IMR-90 (cell line): Measurements from ENCODE around the gene CYP24A1. TPM values are rescaled to one million over a fixed set of nuclear protein-coding genes. Genes with fewer than 3 reads are reported as not detected.
A peak's percentile ranks its signal among the peaks of the same experiment; 100 is the strongest.

Experiments used
- ATAC-seq: fragments of 200-7000 bp; cut with Tn5 transposase; 2 replicates; pipeline ENCODE4 v1.9.1; 2020; ENCODE audit warnings: low read depth, mild to moderate bottlenecking, moderate library complexity
- BruUV-seq: library from RNA; stranded (reverse); fragments of 400-500 nt; replicated peaks from 2 replicates; lab custom pipeline; 2021; lab: Mats Ljungman, UMichigan
- CTCF ChIA-PET: fragments of 300-600 bp; formaldehyde crosslinking; extraction: SDS; loops from one replicate; lab custom pipeline; 2021; ENCODE audit warnings: antibody characterized with exemption; lab: Yijun Ruan, JAX
- POLR2A ChIA-PET: fragments of 300-600 bp; sonication (Branson Sonifier 250); formaldehyde crosslinking; loops from one replicate; lab custom pipeline; 2022; ENCODE audit warnings: antibody characterized with exemption; ENCODE audit not compliant: unreplicated experiment; lab: Charles Lee
- DNase-seq: peaks from one replicate; pipeline ENCODE4 v3.0.0; 2013
- H2AFZ ChIP-seq: replicated peaks from 2 replicates; pipeline ENCODE3; 2013; ENCODE audit warnings: low read length, mild to moderate bottlenecking; ENCODE audit not compliant: poor library complexity
- H2AK5ac ChIP-seq: 2 replicates; pipeline ENCODE4 v1.6.1; 2013; ENCODE audit warnings: low read depth, low read length, inconsistent platforms
- H2AK9ac ChIP-seq: replicated peaks from 2 replicates; pipeline ENCODE3; 2013; ENCODE audit warnings: mild to moderate bottlenecking, low read depth, low read length, moderate library complexity; ENCODE audit not compliant: poor library complexity
- H2BK120ac ChIP-seq: 2 replicates; pipeline ENCODE4 v1.6.1; 2013; ENCODE audit warnings: low read depth, low read length, inconsistent platforms
- H2BK15ac ChIP-seq: 3 replicates; pipeline ENCODE4 v1.6.1; 2013; ENCODE audit warnings: low read depth, low read length, inconsistent platforms
- H2BK20ac ChIP-seq: 2 replicates; pipeline ENCODE4 v1.6.1; 2013; ENCODE audit warnings: low read depth, mild to moderate bottlenecking, inconsistent platforms, low read length, moderate library complexity
- H2BK5ac ChIP-seq: 2 replicates; pipeline ENCODE4 v1.6.1; 2013; ENCODE audit warnings: mild to moderate bottlenecking, low read depth, low read length, inconsistent platforms; ENCODE audit not compliant: poor library complexity, severe bottlenecking
- H3K14ac ChIP-seq: replicated peaks from 2 replicates; pipeline ENCODE4 v1.6.1; 2013; ENCODE audit warnings: low read depth, low read length, inconsistent platforms
- H3K18ac ChIP-seq: 2 replicates; pipeline ENCODE4 v1.6.1; 2013; ENCODE audit warnings: low read depth, low read length, control low read depth
- H3K23ac ChIP-seq: 2 replicates; pipeline ENCODE4 v1.6.1; 2013; ENCODE audit warnings: low read depth, low read length, inconsistent platforms
- H3K27ac ChIP-seq: 2 replicates; pipeline ENCODE4 v1.5.1; 2013; ENCODE audit warnings: mild to moderate bottlenecking, control low read depth, low read length; ENCODE audit not compliant: insufficient read depth
- H3K27me3 ChIP-seq: 2 replicates; pipeline ENCODE4 v1.6.1; 2013; ENCODE audit warnings: low read length; ENCODE audit not compliant: control insufficient read depth, insufficient read depth
- H3K36me3 ChIP-seq: 2 replicates; pipeline ENCODE4 v1.6.1; 2013; ENCODE audit warnings: low read length, mixed read lengths; ENCODE audit not compliant: control insufficient read depth, insufficient read depth
- H3K4ac ChIP-seq: 2 replicates; pipeline ENCODE4 v1.6.1; 2013; ENCODE audit warnings: low read depth, low read length, inconsistent platforms
- H3K4me1 ChIP-seq: 2 replicates; pipeline ENCODE4 v1.6.1; 2013; ENCODE audit warnings: low read length, mixed read lengths; ENCODE audit not compliant: control insufficient read depth, insufficient read depth
- H3K4me2 ChIP-seq: 2 replicates; pipeline ENCODE4 v1.6.1; 2013; ENCODE audit warnings: low read depth, mild to moderate bottlenecking, control low read depth, low read length, moderate library complexity
- H3K4me3 ChIP-seq: 2 replicates; pipeline ENCODE4 v1.5.1; 2013; ENCODE audit warnings: low read depth, mild to moderate bottlenecking, control low read depth, low read length, moderate library complexity; ENCODE audit not compliant: insufficient read depth
- H3K56ac ChIP-seq: 2 replicates; pipeline ENCODE4 v1.6.1; 2013; ENCODE audit warnings: low read length, inconsistent platforms; ENCODE audit not compliant: insufficient read depth; ENCODE audit errors: extremely low read depth
- H3K79me1 ChIP-seq, 2 experiments: 2 replicates each; pipeline ENCODE4 v1.6.1; 2013; ENCODE audit warnings: low read length in 2 of 2, inconsistent platforms in 1 of 2, low read depth in 1 of 2
- H3K9ac ChIP-seq: 2 replicates; pipeline ENCODE4 v1.6.1; 2013; ENCODE audit warnings: low read depth, low read length, control low read depth
- H3K9me1 ChIP-seq: 2 replicates; pipeline ENCODE4 v1.6.1; 2013; ENCODE audit warnings: low read length, inconsistent platforms; ENCODE audit not compliant: insufficient read depth
- H3K9me3 ChIP-seq: 2 replicates; pipeline ENCODE4 v1.6.1; 2013; ENCODE audit warnings: low read length; ENCODE audit not compliant: control insufficient read depth, insufficient read depth
- H4K20me1 ChIP-seq: 2 replicates; pipeline ENCODE4 v1.6.1; 2013; ENCODE audit warnings: low read length, inconsistent platforms; ENCODE audit not compliant: insufficient read depth
- H4K5ac ChIP-seq: 2 replicates; pipeline ENCODE4 v1.6.1; 2013; ENCODE audit warnings: mild to moderate bottlenecking, low read depth, low read length, control low read depth
- H4K8ac ChIP-seq, 2 experiments: 2 replicates each; pipeline ENCODE4 v1.6.1; 2013; ENCODE audit warnings: low read depth in 2 of 2, low read length in 2 of 2, control low read depth in 1 of 2, inconsistent platforms in 1 of 2
- H4K91ac ChIP-seq: 2 replicates; pipeline ENCODE4 v1.6.1; 2013; ENCODE audit warnings: low read depth, low read length, inconsistent platforms; ENCODE audit not compliant: insufficient read depth
- BHLHE40 ChIP-seq: fragments of 150-350 bp; IDR thresholded peaks from 2 replicates; pipeline ENCODE4 v1.6.1; 2016; ENCODE audit warnings: mild to moderate bottlenecking, low read depth, low read length
- CHD1 ChIP-seq: IDR thresholded peaks from 2 replicates; pipeline ENCODE4 v1.6.1; 2012; ENCODE audit warnings: low read depth, low read length, improper control_type of control experiment
- ELK1 ChIP-seq: fragments of 150-350 bp; IDR thresholded peaks from 2 replicates; pipeline ENCODE4 v1.6.1; 2016; ENCODE audit warnings: low read depth, mild to moderate bottlenecking, low read length, moderate library complexity, borderline replicate concordance
- MAFK ChIP-seq: IDR thresholded peaks from 2 replicates; pipeline ENCODE4 v1.6.1; 2012; ENCODE audit warnings: low read depth, low read length, improper control_type of control experiment
- MAZ ChIP-seq: IDR thresholded peaks from 2 replicates; pipeline ENCODE4 v1.6.1; 2012; ENCODE audit warnings: low read depth, mild to moderate bottlenecking, low read length, improper control_type of control experiment, moderate library complexity, borderline replicate concordance
- NFE2L2 ChIP-seq: fragments of 150-350 bp; IDR thresholded peaks from 2 replicates; pipeline ENCODE4 v1.6.1; 2016; ENCODE audit warnings: low read depth, mild to moderate bottlenecking, low read length
- POLR2A ChIP-seq: IDR thresholded peaks from 2 replicates; pipeline ENCODE4 v1.6.1; 2012; ENCODE audit warnings: mild to moderate bottlenecking, low read depth, low read length
- RAD21 ChIP-seq: IDR thresholded peaks from 2 replicates; pipeline ENCODE4 v1.6.1; 2012; ENCODE audit warnings: low read length, improper control_type of control experiment
- RCOR1 ChIP-seq: IDR thresholded peaks from 2 replicates; pipeline ENCODE4 v1.6.1; 2012; ENCODE audit warnings: mild to moderate bottlenecking, low read length, improper control_type of control experiment; ENCODE audit not compliant: insufficient replicate concordance
- RFX5 ChIP-seq: IDR thresholded peaks from 2 replicates; pipeline ENCODE4 v1.8.0; 2012; ENCODE audit warnings: low read depth, mild to moderate bottlenecking, low read length, moderate library complexity
- SMC3 ChIP-seq: fragments of 150-350 bp; IDR thresholded peaks from 2 replicates; pipeline ENCODE4 v1.6.1; 2016; ENCODE audit warnings: low read depth, mild to moderate bottlenecking, antibody characterized with exemption, low read length, moderate library complexity
- USF2 ChIP-seq: fragments of 150-350 bp; IDR thresholded peaks from 2 replicates; pipeline ENCODE4 v1.6.1; 2017; ENCODE audit warnings: mild to moderate bottlenecking, antibody characterized with exemption, low read length, low read depth
- whole genome bisulfite sequencing, 2 experiments: methylation state at CpG; one replicate each; pipeline versions ENCODE4 v1.1.5 to v1.1.7; 2013; ENCODE audit warnings: missing lambda C conversion rate in 2 of 2; ENCODE audit not compliant: insufficient read length in 1 of 2; ENCODE audit errors: extremely low coverage in 2 of 2; 5-methylcytosine and 5-hydroxymethylcytosine counted together
- dilution Hi-C: fragments of 300-500 bp; cut with HindIII; formaldehyde crosslinking; loops from one replicate; pipeline ENCODE4 v1.14.3; 2018; ENCODE audit warnings: low sequenced_read_pairs; ENCODE audit not compliant: unreplicated experiment
- in situ Hi-C: fragments of 300-500 bp; cut with MboI; formaldehyde crosslinking; loops from 3 replicates; pipeline ENCODE4 v1.14.3; 2019; ENCODE audit warnings: low sequenced_read_pairs, inconsistent platforms, mixed read lengths
- intact Hi-C: fragments of 100-400 bp; cut with micrococcal nuclease; formaldehyde crosslinking; loops from 2 replicates; pipeline ENCODE4 v1.10.0; 2022
- polyA plus RNA-seq, 3 experiments: library from polyadenylated mRNA; depleted of rRNA; stranded (reverse); fragments of >200 nt; gene quantifications; 2 replicates each; pipeline ENCODE4 v1.2.3, GENCODE V29; 2012; ENCODE audit warnings: low replicate concordance in 1 of 3
- total RNA-seq: library from RNA; depleted of rRNA; stranded (reverse); fragments of >200 nt; gene quantifications from 2 replicates; pipeline ENCODE4 v1.2.3, GENCODE V29; 2012

CYP24A1 gene
- total and polyA plus RNA-seq, 2 of the 4 experiments (the other 2 are of a cell fraction) = not detected

GRCh38 chr20:54207743-54208547, 34.2 kb upstream of the CYP24A1 start, which contains the start of gene PFDN4 (continued):
- TF ChIP-seq CHD1 (peak; percentile 98; the same call in 1 of the 2 replicates), BHLHE40 (peak; percentile 99), RCOR1 (no peak)

GRCh38 chr20:54207053-54207742, 33.4 kb upstream of the CYP24A1 start:
- Histone ChIP-seq H4K8ac (peak overlapping the region in 1 of 2 experiments; percentile 96; a peak in 2 of 4 replicates), H3K4ac (no peak overlapping the region), H2AK9ac (no peak overlapping the region), H2BK15ac (no peak overlapping the region), H3K14ac (no peak overlapping the region), H4K91ac (no peak overlapping the region), H2AK5ac (no peak overlapping the region), H3K9me3 (no peaks in the 10 kb centered on the region), H2BK20ac (no peak overlapping the region; the same call in 1 of the 2 replicates), H2AFZ (peak overlapping the region; percentile 100), H3K23ac (no peak overlapping the region), H3K9ac (no peak overlapping the region), H2BK5ac (no peak overlapping the region), H4K5ac (no peak overlapping the region), H3K9me1 (peaks cover 3% of the 10 kb centered on the region; the same call in 1 of the 2 replicates), H2BK120ac (no peak overlapping the region), H3K79me1 (peaks cover 22 to 33% of the 10 kb centered on the region in 2 experiments), H4K20me1 (peaks cover 24% of the 10 kb centered on the region; the same call in 1 of the 2 replicates), H3K27ac (no peak overlapping the region), H3K4me2 (peak overlapping the region; percentile 46; the same call in 1 of the 2 replicates), H3K36me3 (peaks cover 2% of the 10 kb centered on the region; the same call in 1 of the 2 replicates), H3K4me1 (peaks cover 4% of the 10 kb centered on the region), H3K27me3 (peaks cover 1% of the 10 kb centered on the region; the same call in 1 of the 2 replicates), H3K56ac (no peak overlapping the region), H3K4me3 (0 out of 2 replicates have a peak overlapping the region, but pooled peaks have one; percentile 79), H3K18ac (no peak overlapping the region)
- ATAC-seq (no peak), DNase-seq (no peak)
- POLR2A ChIA-PET = no interaction called here
- in situ Hi-C loops = loop anchor here (10.0 kb wide), 1 partner anchor 632 kb away; no protein-coding TSS in a partner anchor
- no TSS peak for BruUV-seq
- dilution Hi-C loops = no loop called here
- no CpG with 5 or more reads among the region's 7 CpGs for WGBS, 2 experiments
- intact Hi-C loops = no loop called here
- CTCF ChIA-PET = interaction anchor here (0.9 kb wide), 2 partner anchors 104 to 115 kb away, joined by 3 to 6 read pairs; no protein-coding TSS in a partner anchor
- no peak for TF ChIP-seq USF2
- TF ChIP-seq NFE2L2 = no peak
- no peak for TF ChIP-seq RAD21
- TF ChIP-seq SMC3 = no peak
- no peak for TF ChIP-seq CHD1
- TF ChIP-seq RFX5 = no peak
- no peak for TF ChIP-seq BHLHE40
- no peak for TF ChIP-seq ELK1
- no peak for TF ChIP-seq MAFK
- no peak for TF ChIP-seq MAZ
- no peak for TF ChIP-seq POLR2A
